Measurements from ENCODE around the gene MIF4GD. TPM values are rescaled to one million over a fixed set of nuclear protein-coding genes. Genes with fewer than 3 reads are reported as not detected.

Gene MIF4GD
- total and polyA plus RNA-seq, 9 of the 15 experiments (the other 6 are each of a cell fraction or from before 2014, with no cell fraction given): 11.8 to 63.8 (median 28.1) TPM

DNA sequence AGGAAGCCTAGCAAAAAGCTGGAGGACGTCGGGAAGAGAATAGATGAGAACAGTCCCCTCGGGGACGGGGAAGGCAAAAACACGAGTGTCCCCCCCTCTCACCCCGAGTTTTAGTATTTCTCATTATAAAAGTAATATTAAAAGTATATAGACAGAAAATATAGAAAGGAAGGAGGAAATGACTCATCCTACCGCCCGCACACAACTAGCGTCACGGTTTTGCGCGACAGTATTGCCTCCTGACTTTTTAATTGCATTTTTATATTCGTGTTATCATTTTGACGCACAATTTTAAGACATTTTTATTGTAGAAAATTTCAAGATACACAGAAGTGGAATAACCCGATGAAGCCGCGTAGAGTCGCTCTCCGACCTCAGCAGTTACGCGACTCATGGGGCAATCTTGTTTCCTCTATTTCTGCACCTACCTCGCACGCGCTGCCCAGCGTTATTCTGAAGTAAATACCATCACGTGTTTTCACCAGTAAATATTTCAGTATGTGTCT lies 18.9 kb upstream of the MIF4GD start (continued):
- TF ChIP-seq TOE1 (IDR thresholded peaks at IDR 0.05; ENCODE audit: borderline replicate concordance) (peak; percentile 32), TOE1 (CRISPR knock-in tag; IDR thresholded peaks at IDR 0.05; ENCODE audit: borderline replicate concordance, low read depth) (no peak), THRAP3 (IDR thresholded peaks at IDR 0.05; ENCODE audit: borderline replicate concordance) (no peak), TCFL5 (CRISPR knock-in tag; conservative IDR thresholded peaks at IDR 0.05) (no peak), KLF10 (CRISPR knock-in tag; IDR thresholded peaks at IDR 0.05) (no peak), ZKSCAN8 (CRISPR knock-in tag; IDR thresholded peaks at IDR 0.05) (0 out of 2 replicates have a peak, but pooled peaks have one; percentile 44), ZNF766 (CRISPR knock-in tag; conservative IDR thresholded peaks at IDR 0.05) (no peak), CBFA2T2 (conservative IDR thresholded peaks at IDR 0.05) (no peak), STAT5A (IDR thresholded peaks at IDR 0.05; ENCODE audit: borderline replicate concordance, low read length) (no peak), ZNF263 (CRISPR knock-in tag; IDR thresholded peaks at IDR 0.05; ENCODE audit: borderline replicate concordance) (no peak), DACH1 (IDR thresholded peaks at IDR 0.05; ENCODE audit: partially characterized antibody) (no peak)
- TF ChIP-seq, protein P1, sequence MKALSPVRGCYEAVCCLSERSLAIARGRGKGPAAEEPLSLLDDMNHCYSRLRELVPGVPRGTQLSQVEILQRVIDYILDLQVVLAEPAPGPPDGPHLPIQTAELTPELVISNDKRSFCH (CRISPR knock-in tag; IDR thresholded peaks at IDR 0.05): no peak
- TF ChIP-seq, protein P1 (tag; IDR thresholded peaks at IDR 0.05): peak; percentile 13; the same call in 1 of the 2 replicates
- TF ChIP-seq, protein P2, sequence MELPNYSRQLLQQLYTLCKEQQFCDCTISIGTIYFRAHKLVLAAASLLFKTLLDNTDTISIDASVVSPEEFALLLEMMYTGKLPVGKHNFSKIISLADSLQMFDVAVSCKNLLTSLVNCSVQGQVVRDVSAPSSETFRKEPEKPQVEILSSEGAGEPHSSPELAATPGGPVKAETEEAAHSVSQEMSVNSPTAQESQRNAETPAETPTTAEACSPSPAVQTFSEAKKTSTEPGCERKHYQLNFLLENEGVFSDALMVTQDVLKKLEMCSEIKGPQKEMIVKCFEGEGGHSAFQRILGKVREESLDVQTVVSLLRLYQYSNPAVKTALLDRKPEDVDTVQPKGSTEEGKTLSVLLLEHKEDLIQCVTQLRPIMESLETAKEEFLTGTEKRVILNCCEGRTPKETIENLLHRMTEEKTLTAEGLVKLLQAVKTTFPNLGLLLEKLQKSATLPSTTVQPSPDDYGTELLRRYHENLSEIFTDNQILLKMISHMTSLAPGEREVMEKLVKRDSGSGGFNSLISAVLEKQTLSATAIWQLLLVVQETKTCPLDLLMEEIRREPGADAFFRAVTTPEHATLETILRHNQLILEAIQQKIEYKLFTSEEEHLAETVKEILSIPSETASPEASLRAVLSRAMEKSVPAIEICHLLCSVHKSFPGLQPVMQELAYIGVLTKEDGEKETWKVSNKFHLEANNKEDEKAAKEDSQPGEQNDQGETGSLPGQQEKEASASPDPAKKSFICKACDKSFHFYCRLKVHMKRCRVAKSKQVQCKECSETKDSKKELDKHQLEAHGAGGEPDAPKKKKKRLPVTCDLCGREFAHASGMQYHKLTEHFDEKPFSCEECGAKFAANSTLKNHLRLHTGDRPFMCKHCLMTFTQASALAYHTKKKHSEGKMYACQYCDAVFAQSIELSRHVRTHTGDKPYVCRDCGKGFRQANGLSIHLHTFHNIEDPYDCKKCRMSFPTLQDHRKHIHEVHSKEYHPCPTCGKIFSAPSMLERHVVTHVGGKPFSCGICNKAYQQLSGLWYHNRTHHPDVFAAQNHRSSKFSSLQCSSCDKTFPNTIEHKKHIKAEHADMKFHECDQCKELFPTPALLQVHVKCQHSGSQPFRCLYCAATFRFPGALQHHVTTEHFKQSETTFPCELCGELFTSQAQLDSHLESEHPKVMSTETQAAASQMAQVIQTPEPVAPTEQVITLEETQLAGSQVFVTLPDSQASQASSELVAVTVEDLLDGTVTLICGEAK (IDR thresholded peaks at IDR 0.05): 0 out of 2 replicates have a peak, but pooled peaks have one; percentile 24
- TF ChIP-seq, protein P2 (CRISPR knock-in tag; IDR thresholded peaks at IDR 0.05): no peak
- TF ChIP-seq, protein P3, sequence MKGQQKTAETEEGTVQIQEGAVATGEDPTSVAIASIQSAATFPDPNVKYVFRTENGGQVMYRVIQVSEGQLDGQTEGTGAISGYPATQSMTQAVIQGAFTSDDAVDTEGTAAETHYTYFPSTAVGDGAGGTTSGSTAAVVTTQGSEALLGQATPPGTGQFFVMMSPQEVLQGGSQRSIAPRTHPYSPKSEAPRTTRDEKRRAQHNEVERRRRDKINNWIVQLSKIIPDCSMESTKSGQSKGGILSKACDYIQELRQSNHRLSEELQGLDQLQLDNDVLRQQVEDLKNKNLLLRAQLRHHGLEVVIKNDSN (CRISPR knock-in tag; IDR thresholded peaks at IDR 0.05): no peak
- TF ChIP-seq, protein P4, sequence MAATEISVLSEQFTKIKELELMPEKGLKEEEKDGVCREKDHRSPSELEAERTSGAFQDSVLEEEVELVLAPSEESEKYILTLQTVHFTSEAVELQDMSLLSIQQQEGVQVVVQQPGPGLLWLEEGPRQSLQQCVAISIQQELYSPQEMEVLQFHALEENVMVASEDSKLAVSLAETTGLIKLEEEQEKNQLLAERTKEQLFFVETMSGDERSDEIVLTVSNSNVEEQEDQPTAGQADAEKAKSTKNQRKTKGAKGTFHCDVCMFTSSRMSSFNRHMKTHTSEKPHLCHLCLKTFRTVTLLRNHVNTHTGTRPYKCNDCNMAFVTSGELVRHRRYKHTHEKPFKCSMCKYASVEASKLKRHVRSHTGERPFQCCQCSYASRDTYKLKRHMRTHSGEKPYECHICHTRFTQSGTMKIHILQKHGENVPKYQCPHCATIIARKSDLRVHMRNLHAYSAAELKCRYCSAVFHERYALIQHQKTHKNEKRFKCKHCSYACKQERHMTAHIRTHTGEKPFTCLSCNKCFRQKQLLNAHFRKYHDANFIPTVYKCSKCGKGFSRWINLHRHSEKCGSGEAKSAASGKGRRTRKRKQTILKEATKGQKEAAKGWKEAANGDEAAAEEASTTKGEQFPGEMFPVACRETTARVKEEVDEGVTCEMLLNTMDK (IDR thresholded peaks at IDR 0.05; ENCODE audit: borderline replicate concordance, insufficient read depth, low read depth, low read length, poor library complexity, severe bottlenecking): no peak

Data from K562 (cell line).